ENCODE results near the gene RPS24. TPM values are rescaled to one million over a fixed set of nuclear protein-coding genes. Genes with fewer than 3 reads are reported as not detected.

Gene RPS24
- total RNA-seq, 4 donors from 2014 or later = 1,742 to 3,992 (median 2,045) TPM

DNA sequence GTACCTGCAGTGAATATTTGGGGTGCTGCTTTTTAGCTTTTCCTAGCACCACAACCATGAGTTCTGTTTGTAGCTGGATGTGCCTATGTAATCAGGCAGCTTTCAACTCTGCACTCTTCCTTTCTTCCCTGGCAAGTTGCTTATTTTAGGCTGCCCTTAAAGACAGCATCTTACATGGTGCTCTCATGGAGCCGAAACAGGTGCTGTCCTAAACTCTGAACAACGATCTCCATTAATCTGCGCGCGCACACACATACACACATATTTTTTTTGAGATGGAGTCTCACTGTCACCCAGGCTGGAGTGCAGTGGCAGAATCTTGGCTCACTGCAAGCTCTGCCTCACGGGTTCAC is 9.1 kb downstream of the RPS24 start:
- Histone ChIP-seq H3K9me3 (no peaks in the 10 kb centered on the region), H3K4me3 (replicated peaks in 1 of 3) (no peak overlapping the region), H3K4me1 (peaks cover 18 to 30% of the 10 kb centered on the region in 2 donors), H3K36me3 (peaks cover 33 to 42% of the 10 kb centered on the region in 2 donors), H3K27ac (no peak overlapping the region), H3K27me3 (no peaks in the 10 kb centered on the region)
- DNase-seq = no peak
- WGBS, 2 donors = 95 to 100% methylated on average over 6 of the region's 6 CpGs
- intact Hi-C loops (cut with DNase I) = no loop called here
- TF ChIP-seq POLR2A (IDR thresholded peaks at IDR 0.05) = no peak

- Histone ChIP-seq H3K36me3 (peaks cover 18 to 28% of the 10 kb centered on the region in 2 donors), H3K4me3 (replicated peaks in 1 of 3) (no peak overlapping the region), H3K9me3 (no peaks in the 10 kb centered on the region), H3K27ac (peak overlapping the region in 2 of 3 donors; percentile 46 to 55), H3K4me1 (peaks cover 19 to 41% of the 10 kb centered on the region in 2 donors), H3K27me3 (no peaks in the 10 kb centered on the region)
- intact Hi-C loops (cut with DNase I) = no loop called here
- no peak for DNase-seq
- TF ChIP-seq, protein P1, sequence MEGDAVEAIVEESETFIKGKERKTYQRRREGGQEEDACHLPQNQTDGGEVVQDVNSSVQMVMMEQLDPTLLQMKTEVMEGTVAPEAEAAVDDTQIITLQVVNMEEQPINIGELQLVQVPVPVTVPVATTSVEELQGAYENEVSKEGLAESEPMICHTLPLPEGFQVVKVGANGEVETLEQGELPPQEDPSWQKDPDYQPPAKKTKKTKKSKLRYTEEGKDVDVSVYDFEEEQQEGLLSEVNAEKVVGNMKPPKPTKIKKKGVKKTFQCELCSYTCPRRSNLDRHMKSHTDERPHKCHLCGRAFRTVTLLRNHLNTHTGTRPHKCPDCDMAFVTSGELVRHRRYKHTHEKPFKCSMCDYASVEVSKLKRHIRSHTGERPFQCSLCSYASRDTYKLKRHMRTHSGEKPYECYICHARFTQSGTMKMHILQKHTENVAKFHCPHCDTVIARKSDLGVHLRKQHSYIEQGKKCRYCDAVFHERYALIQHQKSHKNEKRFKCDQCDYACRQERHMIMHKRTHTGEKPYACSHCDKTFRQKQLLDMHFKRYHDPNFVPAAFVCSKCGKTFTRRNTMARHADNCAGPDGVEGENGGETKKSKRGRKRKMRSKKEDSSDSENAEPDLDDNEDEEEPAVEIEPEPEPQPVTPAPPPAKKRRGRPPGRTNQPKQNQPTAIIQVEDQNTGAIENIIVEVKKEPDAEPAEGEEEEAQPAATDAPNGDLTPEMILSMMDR (IDR thresholded peaks at IDR 0.05) = no peak
- TF ChIP-seq POLR2A (IDR thresholded peaks at IDR 0.05) = no peak
Measured at GRCh38 chr10:78044179-78044578, 10.5 kb downstream of the RPS24 start.

DNA sequence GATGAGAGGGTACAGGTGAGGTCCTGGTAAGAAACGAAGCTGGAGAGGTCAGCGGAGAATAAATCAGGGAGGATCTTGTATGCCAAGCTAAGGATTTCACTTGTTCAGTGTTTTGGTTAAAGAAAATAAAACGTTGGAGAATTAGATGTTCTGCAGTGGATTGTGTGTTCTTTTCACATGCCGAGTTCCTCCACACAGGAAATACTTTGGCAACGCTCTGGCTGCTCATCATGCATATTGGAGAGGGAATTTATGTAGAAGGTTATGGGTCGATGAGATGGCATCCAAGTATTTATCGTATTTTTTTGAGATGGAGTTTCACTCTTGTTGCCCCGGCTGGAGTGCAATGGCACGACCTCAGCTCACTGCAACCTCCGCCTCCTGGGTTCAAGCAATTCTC is 11.0 kb downstream of the RPS24 start:
- H3K4me1 ChIP-seq = peaks cover 24 to 46% of the 10 kb centered on the region in 2 donors
- H3K9me3 ChIP-seq = no peaks in the 10 kb centered on the region
- intact Hi-C loops (cut with DNase I) = loop anchor here (5.0 kb wide), 1 partner anchor 1153 kb away; no protein-coding TSS in a partner anchor
- 31 to 35% methylated on average over 10 of the region's 10 CpGs for WGBS, 2 donors
- H3K4me3 ChIP-seq (replicated peaks in 1 of 3) = no peak overlapping the region
- TF ChIP-seq, protein P1 (IDR thresholded peaks at IDR 0.05) = no peak
- no peak for TF ChIP-seq POLR2A (IDR thresholded peaks at IDR 0.05)
- H3K27ac ChIP-seq = peak overlapping the region; percentile 4 to 55 (median 46)
- peak; percentile 38 to 55 for DNase-seq
- H3K27me3 ChIP-seq = no peaks in the 10 kb centered on the region
- peaks cover 13 to 22% of the 10 kb centered on the region in 2 donors for H3K36me3 ChIP-seq

- H3K36me3 ChIP-seq = peaks cover 8 to 17% of the 10 kb centered on the region in 2 donors
- no peaks in the 10 kb centered on the region for H3K9me3 ChIP-seq
- intact Hi-C loops (cut with DNase I) = loop anchor here (5.0 kb wide), 1 partner anchor 1152 kb away; no protein-coding TSS in a partner anchor
- WGBS, 2 donors = 60 to 72% methylated on average over 10 of the region's 10 CpGs
- H3K27me3 ChIP-seq = no peaks in the 10 kb centered on the region
- H3K4me3 ChIP-seq (replicated peaks in 1 of 3) = no peak overlapping the region
- DNase-seq = peak in 1 of 2 donors; percentile 5
- no peak for TF ChIP-seq POLR2A (IDR thresholded peaks at IDR 0.05)
- H3K27ac ChIP-seq = peak overlapping the region; percentile 4 to 55 (median 46)
- H3K4me1 ChIP-seq = peaks cover 26 to 46% of the 10 kb centered on the region in 2 donors
Measured at GRCh38 chr10:78045237-78045636, 11.6 kb downstream of the RPS24 start.

GRCh38 chr10:78045856-78046255 is 12.2 kb downstream of the RPS24 start:
- Histone ChIP-seq H3K36me3 (peaks cover 2 to 11% of the 10 kb centered on the region in 2 donors), H3K4me1 (peaks cover 26 to 46% of the 10 kb centered on the region in 2 donors), H3K27me3 (no peaks in the 10 kb centered on the region), H3K4me3 (replicated peaks in 1 of 3) (no peak overlapping the region), H3K9me3 (no peaks in the 10 kb centered on the region), H3K27ac (peak overlapping the region in 1 of 3 donors; percentile 46)
- 38 to 48% methylated on average over 8 of the region's 8 CpGs for whole genome bisulfite sequencing, 2 donors
- no peak for TF ChIP-seq POLR2A (IDR thresholded peaks at IDR 0.05)
- TF ChIP-seq, protein P1 (IDR thresholded peaks at IDR 0.05) = no peak
- intact Hi-C loops (cut with DNase I) = loop anchor here (5.0 kb wide), 1 partner anchor 1151 kb away; no protein-coding TSS in a partner anchor
- DNase-seq = peak; percentile 54 to 63

DNA sequence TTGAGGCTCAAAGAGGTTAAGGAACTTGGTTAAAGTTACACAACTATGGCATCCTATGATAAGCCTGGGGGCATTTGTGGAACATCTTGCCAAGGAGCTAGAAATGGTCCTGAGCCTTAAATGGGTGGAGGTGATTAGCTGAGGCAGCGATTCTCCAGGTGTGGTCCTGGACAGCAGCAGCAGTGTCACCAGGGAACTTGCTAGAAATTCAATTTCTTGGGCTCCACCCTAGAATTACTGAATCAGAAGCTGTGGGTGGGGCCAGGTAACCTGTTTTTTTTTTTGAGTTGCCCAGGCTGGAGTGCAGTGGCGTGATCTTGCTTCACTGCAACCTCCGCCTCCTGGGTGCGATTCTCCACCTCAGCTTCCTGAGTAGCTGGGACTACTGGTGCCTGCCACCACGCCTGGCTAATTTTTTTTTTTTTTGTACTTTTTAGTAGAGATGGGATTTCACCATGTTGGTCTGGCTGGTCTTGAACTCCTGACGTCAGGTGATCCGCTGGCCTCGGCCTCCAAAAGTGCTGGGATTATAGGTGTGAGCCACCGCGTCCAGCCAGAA is 13.1 kb downstream of the RPS24 start:
- no peak for DNase-seq
- Histone ChIP-seq H3K4me3 (replicated peaks in 1 of 3) (no peak overlapping the region), H3K4me1 (peaks cover 26 to 46% of the 10 kb centered on the region in 2 donors), H3K27me3 (no peaks in the 10 kb centered on the region), H3K27ac (no peak overlapping the region), H3K36me3 (peaks cover 0 to 2% of the 10 kb centered on the region in 2 donors), H3K9me3 (no peaks in the 10 kb centered on the region)
- intact Hi-C loops (cut with DNase I) = loop anchor here (5.0 kb wide), 1 partner anchor 1151 kb away; no protein-coding TSS in a partner anchor
- TF ChIP-seq POLR2A (IDR thresholded peaks at IDR 0.05) = no peak
- TF ChIP-seq, protein P1 (IDR thresholded peaks at IDR 0.05) = no peak
- 80% methylated on average over 10 of the region's 10 CpGs for WGBS, 2 donors

Measured in thyroid gland (tissue), 4 donors.